A172 (cell line): ENCODE data around the gene AMT. TPM values are rescaled to one million over a fixed set of nuclear protein-coding genes. Genes with fewer than 3 reads are reported as not detected.
A peak's percentile ranks its signal among the peaks of the same experiment; 100 is the strongest.

Experiments used
- DNase-seq: peaks from one replicate; pipeline ENCODE4 v3.0.0-alpha.2; 2015; ENCODE audit warnings: low spot score
- total RNA-seq: library from RNA; depleted of rRNA; stranded (reverse); fragments of >200 nt; shearing (Covaris generic); gene quantifications from 2 replicates; pipeline ENCODE4 v1.2.3, GENCODE V29; 2014; rRNA removed

Gene AMT
- total RNA-seq, 1 experiment from 2014 or later, result 0.93 TPM

DNA sequence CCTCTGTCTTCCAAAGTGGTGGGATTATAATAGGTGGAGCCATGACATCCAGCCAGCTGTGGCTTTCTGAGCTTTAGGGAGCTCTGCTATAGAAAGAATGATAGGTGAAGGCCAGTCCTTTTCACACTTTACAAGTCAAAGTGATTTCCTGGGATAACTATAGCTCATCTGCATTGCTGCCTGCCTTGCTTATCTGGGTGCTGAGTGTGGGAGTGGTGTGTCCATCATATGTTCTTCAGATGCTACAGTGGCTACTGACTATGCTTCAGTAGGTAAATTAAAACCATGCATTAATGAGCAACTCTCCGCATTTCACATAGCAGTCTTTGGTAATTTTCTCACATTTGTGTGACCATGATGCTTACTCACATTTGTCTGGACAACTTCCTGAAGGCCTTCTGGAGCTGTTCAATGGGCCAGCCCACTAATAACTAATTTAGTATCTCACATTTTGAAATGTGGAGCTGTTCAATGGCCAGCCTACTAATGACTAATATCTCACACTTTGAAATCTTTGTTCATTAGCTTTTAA, 33.9 kb downstream of the AMT start:
- no peak for DNase-seq

DNA sequence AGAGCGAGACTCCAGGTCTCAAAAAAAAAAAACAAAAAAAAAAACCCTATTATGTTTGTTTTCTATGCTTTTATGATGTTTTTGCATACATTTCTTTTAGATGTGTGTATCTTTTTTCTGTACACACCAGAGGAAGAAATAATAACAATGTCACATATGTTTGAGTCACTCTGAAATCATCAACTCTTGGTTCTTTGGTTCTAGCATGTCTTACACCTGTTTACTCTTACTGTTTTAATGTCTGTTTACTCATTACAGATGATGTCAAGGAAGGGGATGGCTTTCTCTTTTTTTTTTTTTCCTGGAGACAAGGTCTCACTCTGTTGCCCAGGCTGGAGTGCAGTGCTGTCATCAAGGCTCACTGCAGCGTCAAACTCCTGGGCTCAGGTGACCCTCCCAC, 34.6 kb downstream of the AMT start:
- no peak for DNase-seq

DNA sequence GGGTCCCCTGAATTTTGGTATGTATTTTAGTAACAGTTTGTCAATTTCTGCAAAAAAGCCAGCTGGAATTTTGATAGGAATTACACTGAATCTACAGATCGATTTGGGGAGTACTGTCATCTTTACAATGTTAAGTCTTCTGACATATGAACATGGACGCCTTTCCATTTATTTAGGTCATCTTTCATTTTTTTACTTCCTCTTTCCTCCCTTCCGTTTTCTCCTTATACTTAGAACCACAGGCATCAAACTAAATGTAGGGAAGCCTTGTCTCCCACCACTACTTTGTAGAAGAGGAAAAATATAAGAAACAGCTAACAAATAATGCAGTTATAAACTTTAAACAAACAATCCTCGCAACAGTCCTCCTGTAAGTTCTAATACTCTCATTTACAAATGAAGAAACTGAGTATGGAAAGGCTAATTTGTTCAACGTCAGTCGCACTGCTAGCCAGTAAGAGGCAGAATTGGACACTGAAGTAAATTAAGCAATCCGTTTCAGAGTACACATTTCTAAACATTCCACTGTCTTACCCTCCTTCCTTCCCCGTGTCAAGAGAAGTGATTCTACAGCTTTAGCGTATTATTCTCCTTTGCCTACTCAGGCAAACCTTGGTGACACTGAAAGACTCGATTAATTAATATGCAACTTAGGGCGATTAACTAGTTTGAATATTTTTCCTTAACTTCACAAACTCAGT, 36.1 kb downstream of the AMT start:
- DNase-seq, result no peak

DNA sequence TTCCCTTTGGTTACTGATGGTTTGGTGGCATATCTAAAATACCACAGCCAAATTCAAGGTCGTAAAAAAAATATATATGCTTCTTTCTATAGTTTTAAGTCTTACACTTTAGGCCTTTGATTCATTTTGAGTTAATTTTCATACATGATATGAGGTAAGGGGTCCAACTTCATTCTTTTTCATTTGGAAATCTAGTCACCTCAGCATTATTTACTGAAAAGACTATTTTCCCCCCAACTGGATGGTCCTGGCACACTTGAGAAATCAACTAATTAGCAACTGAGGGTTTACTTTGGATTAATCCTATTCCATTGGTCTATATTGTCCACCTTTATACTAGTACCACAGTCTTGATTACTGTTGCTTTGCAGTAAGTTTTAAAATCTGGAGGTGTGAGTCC, 36.7 kb downstream of the AMT start:
- DNase-seq, result no peak

- no peak for DNase-seq
These were observed 38.9 kb downstream of the AMT start for GRCh38 chr3:49383387-49383786.

- DNase-seq, result peak; percentile 85
These were observed 43.9 kb downstream of the AMT start for GRCh38 chr3:49378249-49378895.

- DNase-seq, result peak; percentile 76
These were observed 44.8 kb downstream of the AMT start for GRCh38 chr3:49377483-49377882.

DNA sequence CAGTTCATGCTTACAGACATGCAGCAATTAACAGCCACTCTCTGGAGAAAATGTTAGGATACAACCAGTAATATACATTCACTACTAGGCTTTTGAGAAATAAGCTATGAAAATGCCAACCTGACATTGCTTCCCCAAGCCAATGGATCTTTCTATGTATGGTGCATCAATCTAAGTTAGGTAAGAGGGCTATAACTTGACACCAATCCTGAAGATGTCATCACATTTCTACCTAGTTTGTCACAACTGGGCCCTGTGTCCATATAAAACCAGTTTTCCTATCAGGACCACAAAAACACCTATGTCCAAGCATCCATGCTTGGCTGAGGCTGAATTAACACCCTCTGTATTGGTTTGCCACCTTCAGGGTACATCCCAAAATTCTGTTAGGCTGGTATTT, 50.3 kb downstream of the AMT start:
- no peak for DNase-seq

- DNase-seq, result no peak
These were observed 51.5 kb downstream of the AMT start for GRCh38 chr3:49370585-49371290.

Other genes with a start within 250 kb of the AMT start
- 0.41 and 0.67 TPM in 2 replicates for gene C3orf62, start 145.2 kb downstream of the AMT start, total RNA-seq
- gene USP4, start 82.4 kb downstream of the AMT start, total RNA-seq, result 9.4 and 13.5 TPM in 2 replicates
- gene GPX1, start 64.1 kb downstream of the AMT start, total RNA-seq, result 233 and 352 TPM in 2 replicates
- gene RHOA, start 10.5 kb downstream of the AMT start, total RNA-seq, result 612 and 632 TPM in 2 replicates
- gene TCTA, start 10.1 kb downstream of the AMT start, total RNA-seq, result 45.8 and 58.0 TPM in 2 replicates
- 9.5 and 18.8 TPM in 2 replicates for gene NICN1, start 6.9 kb upstream of the AMT start, total RNA-seq
- 132 and 135 TPM in 2 replicates for gene DAG1, start 47.8 kb upstream of the AMT start, total RNA-seq
- 0.10 and 0.12 TPM in 2 replicates for gene BSN, start 132.0 kb upstream of the AMT start, total RNA-seq